ENCODE results near the gene NALF2. TPM values are rescaled to one million over a fixed set of nuclear protein-coding genes. Genes with fewer than 3 reads are reported as not detected.

Gene NALF2
- total RNA-seq, 1 experiment from 2014 or later, result 3.2 TPM

DNA sequence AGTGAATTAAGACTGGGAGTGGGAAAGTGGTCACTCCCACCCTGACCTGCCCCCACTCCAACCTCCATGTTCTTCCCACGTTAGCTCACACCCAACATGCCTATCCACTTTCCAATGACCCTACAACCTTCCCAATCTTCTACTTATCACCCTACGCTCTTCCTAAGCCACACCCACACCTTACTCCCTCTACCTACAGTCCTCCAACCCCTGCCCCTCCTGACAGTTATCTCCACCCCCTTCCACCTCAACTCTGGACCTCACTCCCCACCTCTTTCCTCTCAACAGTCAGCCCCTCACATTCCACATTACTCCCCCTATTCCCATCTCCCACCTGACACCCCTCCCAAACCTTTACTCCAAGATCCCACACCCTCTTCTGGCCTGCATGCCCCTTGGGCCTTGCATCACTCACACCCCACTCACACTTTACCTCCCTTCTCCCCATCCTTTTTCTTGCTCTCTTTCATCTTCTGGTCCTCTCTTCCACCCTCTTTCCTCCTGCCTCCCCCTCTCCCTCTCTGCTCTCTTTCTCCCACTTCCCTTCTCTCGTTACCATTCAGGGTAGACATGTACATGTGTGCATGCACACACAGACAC is 6.9 kb downstream of the NALF2 start:
- no peak for DNase-seq (ENCODE audit: low read depth)
- in situ Hi-C loops (cut with HindIII; ENCODE audit: low pct_unique_long_range_greater_than_20kb, low sequenced_read_pairs), result no loop called here

GRCh38 chrX:69522052-69522451 is 17.9 kb downstream of the NALF2 start:
- no peak for DNase-seq (ENCODE audit: low read depth)
- in situ Hi-C loops (cut with HindIII; ENCODE audit: low pct_unique_long_range_greater_than_20kb, low sequenced_read_pairs), result no loop called here

DNA sequence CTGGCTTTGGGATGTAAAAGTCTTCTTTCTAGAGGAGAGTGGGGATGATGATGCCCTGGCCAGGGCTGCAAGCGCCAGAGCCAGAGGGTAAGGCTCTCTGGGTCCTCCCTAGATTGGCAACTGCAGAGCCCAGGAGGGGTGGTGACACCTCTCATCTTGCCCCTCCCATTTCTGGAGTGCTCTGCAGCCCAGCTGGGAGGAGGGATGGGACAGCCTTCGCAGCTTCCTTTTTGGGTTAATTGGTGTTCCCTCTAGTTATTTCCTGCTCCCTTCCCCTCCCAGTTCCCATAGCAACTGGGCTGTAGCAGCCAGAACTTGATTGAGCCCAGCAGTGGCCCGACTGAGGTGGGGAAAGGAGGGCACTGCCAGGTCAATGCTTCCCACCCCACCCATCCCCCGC is 19.2 kb downstream of the NALF2 start:
- no peak for DNase-seq (ENCODE audit: low read depth)
- in situ Hi-C loops (cut with HindIII; ENCODE audit: low pct_unique_long_range_greater_than_20kb, low sequenced_read_pairs), result no loop called here

DNA sequence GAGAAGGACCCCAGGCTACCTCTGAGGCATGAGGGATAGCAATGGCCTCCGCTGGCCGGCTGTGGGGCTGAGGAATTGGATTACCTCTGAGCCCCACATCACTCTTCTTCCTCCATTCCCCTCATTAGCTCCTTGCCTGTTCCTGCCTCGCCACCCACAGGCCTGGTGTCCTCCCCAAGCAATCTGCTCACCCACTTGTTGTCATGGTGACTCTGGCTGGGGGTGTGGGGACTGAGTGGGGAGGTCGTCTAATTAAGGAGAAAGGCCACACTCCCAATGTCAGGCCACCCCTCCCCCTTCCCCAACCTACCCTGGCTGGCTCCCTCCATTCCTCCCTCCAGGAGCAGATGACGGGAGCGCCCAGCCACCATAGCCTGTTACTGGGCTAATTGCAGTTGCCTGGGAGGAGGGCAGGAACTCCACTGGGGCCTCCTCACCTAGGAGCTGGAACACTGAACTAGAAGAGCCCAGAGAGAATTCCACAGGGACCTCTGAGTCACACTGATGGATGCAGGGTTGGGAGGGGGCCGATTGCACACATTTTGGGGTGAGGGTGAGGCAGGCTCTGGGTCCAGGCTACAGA is 20.7 kb downstream of the NALF2 start:
- in situ Hi-C loops (cut with HindIII; ENCODE audit: low pct_unique_long_range_greater_than_20kb, low sequenced_read_pairs), result no loop called here
- no peak for DNase-seq (ENCODE audit: low read depth)

DNA sequence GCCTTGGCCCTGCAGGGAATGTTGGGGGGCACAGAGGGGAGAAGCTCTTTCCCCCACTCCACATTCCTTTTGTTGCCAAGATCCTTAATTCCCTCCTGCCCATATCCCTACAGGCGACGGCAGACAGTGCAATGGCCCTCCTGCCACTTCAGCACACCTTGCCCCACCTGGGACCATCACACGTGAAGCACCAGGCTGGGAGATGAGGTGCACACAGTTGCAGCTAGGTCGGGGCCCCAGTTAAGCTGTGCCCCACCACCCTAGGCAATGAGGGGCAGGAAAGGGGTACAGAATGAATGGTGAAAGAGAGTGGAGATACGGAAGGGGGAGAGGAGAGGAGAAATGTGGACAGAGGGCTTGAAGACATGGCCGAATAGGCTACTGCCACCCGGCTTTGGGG is 26.2 kb downstream of the NALF2 start:
- in situ Hi-C loops (cut with HindIII; ENCODE audit: low pct_unique_long_range_greater_than_20kb, low sequenced_read_pairs), result no loop called here
- no peak for DNase-seq (ENCODE audit: low read depth)

DNA sequence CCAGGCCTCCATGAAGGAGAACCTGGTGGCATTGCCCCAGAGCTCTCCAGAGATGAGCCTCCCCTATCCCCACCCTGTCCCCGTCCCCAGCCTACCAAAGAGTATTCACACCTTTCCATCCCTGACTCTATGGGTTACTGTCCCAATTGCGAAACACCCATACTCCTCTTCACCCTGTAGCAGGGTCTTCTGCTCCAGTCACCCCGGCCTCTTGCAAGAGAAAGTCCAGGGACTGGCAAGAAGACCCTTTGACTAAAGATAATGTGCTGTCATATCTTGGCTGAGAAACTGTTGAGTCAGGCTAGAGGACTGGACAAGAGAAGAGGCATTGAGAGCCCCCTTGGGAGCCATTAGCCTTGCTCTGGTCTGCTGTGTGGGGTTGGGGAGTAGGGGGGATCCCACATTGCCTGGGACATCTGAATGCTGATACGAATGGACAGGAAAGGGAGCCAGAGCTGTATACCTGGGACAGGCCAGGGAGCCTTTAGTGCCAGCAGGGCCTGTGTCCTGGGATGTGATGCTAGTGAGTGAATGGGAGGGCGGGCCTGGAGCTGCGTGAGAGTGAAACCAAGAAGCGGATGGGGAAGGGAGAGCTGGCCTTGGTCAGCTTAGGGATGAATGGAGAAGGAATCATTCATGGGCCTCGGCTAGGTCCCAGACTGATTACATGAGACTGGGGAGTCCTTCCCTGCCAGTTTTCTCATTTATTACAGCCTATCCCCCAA is 27.1 kb downstream of the NALF2 start:
- in situ Hi-C loops (cut with HindIII; ENCODE audit: low pct_unique_long_range_greater_than_20kb, low sequenced_read_pairs), result no loop called here
- no peak for DNase-seq (ENCODE audit: low read depth)

DNA sequence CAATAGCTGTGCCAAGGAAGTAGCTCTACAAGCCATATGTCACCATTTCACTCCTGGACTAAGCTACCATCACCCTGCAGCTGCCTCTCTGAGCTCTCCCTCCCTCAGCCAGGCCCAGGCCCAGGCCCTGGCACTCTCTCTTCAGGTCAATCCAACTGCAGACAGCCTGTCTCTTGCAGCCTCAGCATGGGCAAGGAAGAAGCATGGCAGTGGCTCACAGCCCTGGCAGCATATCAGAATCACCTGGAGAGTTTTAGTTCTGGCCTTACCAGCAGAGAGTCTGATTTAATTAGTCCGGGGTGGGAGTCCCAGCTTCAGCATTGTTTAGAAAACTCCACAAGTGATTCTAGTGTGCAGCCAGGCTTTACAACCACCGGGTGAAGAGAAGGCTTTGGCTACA is 31.5 kb downstream of the NALF2 start:
- no peak for DNase-seq (ENCODE audit: low read depth)
- in situ Hi-C loops (cut with HindIII; ENCODE audit: low pct_unique_long_range_greater_than_20kb, low sequenced_read_pairs), result no loop called here

DNA sequence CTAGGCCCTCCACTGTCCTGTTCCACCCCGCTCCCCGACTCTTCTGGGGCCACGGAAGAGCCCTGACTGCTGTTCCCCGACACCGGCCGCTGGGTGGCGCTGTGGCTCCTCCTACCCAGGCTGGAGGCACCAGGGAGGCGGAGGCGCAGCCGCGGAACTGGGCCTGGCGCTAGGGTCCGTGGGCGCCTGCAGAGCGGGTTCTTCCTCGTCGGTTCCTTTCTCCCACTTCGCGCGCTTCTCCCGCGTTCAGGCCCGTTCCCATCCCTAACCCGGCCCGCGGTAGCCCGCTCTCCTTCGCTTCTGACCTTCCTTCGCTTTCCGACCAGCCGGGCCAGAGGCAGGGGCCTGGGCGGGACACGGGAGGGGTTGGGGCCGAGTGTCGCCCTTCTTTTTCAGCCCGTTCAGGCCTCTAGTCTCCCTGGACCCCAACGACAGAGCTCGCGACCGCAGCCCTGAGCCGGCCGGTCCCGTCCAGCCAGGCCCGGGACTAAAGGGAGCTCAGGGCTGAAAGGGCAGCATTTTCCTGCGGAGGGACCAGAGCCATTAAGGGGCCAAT is 34.3 kb downstream of the NALF2 start:
- in situ Hi-C loops (cut with HindIII; ENCODE audit: low pct_unique_long_range_greater_than_20kb, low sequenced_read_pairs), result no loop called here
- peak; percentile 18 for DNase-seq (ENCODE audit: low read depth)

GRCh38 chrX:69539437-69539836 is 35.3 kb downstream of the NALF2 start:
- DNase-seq (ENCODE audit: low read depth), result no peak
- in situ Hi-C loops (cut with HindIII; ENCODE audit: low pct_unique_long_range_greater_than_20kb, low sequenced_read_pairs), result no loop called here

- DNase-seq (ENCODE audit: low read depth), result no peak
- in situ Hi-C loops (cut with HindIII; ENCODE audit: low pct_unique_long_range_greater_than_20kb, low sequenced_read_pairs), result no loop called here
Measured at GRCh38 chrX:69541956-69542355, 37.8 kb downstream of the NALF2 start.

DNA sequence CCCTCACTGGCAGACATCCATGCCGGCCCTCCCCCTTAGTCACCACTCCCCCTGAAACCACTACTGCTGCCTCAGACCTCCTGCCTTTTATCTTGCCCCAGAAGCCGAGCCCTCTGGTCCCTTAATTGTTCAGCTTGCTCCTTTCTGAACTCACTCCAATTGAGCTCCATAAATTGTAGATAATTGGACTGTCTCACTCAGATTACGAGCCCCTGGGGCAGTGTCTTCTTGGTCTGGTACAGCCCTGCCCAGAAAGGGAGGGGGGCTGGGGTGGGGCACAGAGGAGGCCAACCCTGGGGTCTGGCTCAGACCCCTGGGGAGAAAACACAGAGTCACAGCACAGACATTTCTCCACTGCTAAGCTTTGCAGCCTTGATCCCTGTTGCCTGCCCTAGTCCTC is 39.4 kb downstream of the NALF2 start:
- in situ Hi-C loops (cut with HindIII; ENCODE audit: low pct_unique_long_range_greater_than_20kb, low sequenced_read_pairs), result no loop called here
- DNase-seq (ENCODE audit: low read depth), result no peak

DNA sequence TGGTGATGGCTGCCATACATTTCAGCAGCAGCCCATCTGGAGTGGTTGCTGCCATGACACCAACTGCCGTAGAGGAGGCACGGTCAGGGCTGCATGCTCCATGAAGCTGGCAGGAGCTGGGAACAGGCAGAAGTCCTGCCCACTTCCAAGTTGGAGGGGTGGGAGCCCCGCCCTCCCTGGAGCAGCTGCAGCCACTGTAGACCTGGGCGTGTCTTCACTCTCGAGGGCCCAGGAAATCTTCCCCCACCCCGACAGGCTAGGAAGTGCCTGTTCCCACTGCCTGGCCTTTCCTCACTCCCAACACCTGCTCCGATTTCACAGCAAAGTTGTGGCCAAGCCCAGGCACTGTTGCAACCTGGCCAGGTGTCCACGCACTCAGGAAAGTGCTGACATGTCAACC is 42.3 kb downstream of the NALF2 start:
- DNase-seq (ENCODE audit: low read depth), result no peak
- in situ Hi-C loops (cut with HindIII; ENCODE audit: low pct_unique_long_range_greater_than_20kb, low sequenced_read_pairs), result no loop called here

DNA sequence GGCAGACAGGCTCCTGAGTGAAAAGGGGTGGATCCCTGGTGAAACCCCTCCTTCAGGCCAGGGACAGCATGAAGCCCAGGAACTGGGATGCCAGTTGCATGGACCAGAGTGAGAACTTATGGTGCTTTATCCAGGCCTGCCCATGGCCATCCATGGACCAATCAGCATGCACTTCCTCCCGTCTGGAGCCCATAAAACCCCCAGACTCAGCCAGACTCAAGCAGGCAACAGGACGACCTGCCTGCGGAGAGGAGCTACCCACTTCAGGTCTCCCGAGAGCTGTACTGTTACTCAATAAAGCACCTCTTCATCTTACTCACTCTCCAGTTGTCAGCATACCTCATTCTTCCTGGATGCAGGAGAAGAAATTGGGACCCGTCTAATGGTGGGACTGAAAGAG is 42.9 kb downstream of the NALF2 start:
- DNase-seq (ENCODE audit: low read depth), result no peak
- in situ Hi-C loops (cut with HindIII; ENCODE audit: low pct_unique_long_range_greater_than_20kb, low sequenced_read_pairs), result no loop called here

DNA sequence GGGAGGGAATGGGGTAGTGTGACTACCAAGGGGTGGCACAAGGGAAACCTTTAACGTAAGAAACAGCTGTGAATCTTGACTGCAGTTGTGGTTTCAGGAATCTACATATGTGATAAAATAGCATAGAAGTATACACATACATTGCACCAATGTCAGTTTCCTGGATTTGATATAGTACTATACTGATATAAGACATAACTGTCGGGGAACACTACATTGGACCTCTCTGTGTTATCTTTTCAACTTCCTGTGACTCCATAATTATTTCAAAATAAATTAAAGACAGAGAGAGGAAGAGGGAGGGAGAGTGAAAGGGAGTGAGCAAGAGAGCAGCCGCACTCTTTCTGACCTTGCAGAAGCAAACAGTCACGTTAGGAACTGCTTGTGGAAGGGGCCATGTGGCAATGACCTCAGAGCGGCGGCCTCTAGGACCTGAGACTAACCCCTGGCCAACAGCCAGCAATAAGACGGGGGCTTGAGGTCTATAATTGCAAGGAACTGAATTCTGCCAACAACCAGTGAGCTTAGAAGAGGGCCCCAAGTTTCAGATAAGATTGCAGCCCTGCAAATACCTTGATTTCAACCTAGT is 47.4 kb downstream of the NALF2 start:
- in situ Hi-C loops (cut with HindIII; ENCODE audit: low pct_unique_long_range_greater_than_20kb, low sequenced_read_pairs), result no loop called here
- DNase-seq (ENCODE audit: low read depth), result no peak

DNA sequence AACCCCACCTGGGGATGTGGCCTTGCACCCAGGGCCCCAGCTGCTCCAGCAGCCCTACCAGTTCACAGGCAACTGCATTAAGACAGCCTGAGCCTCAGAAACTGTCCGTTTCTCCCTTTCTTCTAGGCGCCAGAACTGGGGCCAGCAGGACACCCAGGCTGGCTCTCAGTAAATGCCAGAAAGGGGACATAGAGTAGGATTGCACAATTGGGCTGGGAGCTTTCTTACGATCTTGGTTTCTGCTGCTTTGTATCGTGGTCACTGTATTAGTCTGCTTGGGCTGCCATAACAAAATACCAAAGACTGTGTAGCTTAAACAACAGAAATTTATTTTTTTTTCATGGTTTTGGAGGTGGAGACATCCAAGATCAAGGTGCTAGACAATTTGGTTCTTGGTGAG is 48.4 kb downstream of the NALF2 start:
- DNase-seq (ENCODE audit: low read depth), result no peak
- in situ Hi-C loops (cut with HindIII; ENCODE audit: low pct_unique_long_range_greater_than_20kb, low sequenced_read_pairs), result no loop called here

Other genes starting within 250 kb of the NALF2 start
- 0.07 and 1.2 TPM in 2 replicates for gene EDA, start 111.8 kb downstream of the NALF2 start, total RNA-seq (2014; rRNA removed; shearing (Covaris generic); ENCODE audit: low replicate concordance)